ENCODE results near the gene SHOC2. TPM values are rescaled to one million over a fixed set of nuclear protein-coding genes. Genes with fewer than 3 reads are reported as not detected.

Gene SHOC2
- total and polyA plus RNA-seq, 2 of the 8 experiments (the other 6 are each of a cell fraction or from before 2014, with no cell fraction given) = 7.6 to 28.2 TPM

GRCh38 chr10:110919349-110919931 lies at the start of gene SHOC2 (continued):
- TF ChIP-seq POLR2AphosphoS5 (IDR thresholded peaks at IDR 0.05; ENCODE audit: low read depth, low read length) = peak; percentile 87

Data from H1 (cell line).